ENCODE results near the gene POLR3K.

DNA sequence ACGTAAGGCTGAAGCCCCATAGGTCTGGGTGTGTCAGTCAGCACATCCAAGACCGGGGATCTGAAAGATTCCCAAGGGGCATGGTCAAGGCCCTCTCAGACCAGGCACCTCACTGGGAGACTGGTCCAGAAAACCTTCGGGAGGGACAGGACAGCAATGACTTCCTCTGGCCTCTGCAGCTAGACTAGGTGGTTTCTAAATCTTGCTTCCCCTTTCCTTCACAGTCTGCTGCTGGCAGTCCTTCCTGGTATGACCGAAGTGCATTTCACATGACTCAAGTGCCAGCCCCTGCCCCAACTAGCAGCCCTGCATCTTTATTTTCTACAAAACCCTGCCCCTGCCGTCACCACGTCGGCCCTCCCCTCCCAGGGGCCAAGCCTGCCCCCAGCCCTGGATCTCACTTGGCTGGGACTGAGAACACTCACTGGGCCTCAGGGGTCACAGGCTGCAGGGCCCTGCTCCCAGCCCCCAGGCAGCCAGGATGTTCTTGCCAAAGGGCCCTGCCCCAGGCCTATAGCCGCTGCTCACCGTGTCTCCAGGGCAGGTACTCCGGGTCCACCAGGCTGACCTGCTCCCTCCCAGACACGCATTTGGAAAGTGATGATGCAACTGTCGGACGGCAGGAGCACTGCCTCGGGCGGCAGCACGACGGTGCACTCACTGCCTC, 18.3 kb downstream of the POLR3K start:
- TF ChIP-seq GATA2 (IDR thresholded peaks at IDR 0.05; ENCODE audit: low read depth, low read length) (no peak), GATA3 (IDR thresholded peaks at IDR 0.05; ENCODE audit: low read depth, low read length) (no peak)
